OCI-LY3 (cell line): ENCODE data around the gene XXYLT1.

ENCODE experiments used
- EZH2phosphoT487 ChIP-seq: fragments of 200-600 bp; shearing (Covaris generic); IDR thresholded peaks from 2 replicates; pipeline ENCODE4 v1.6.1; 2018; ENCODE audit warnings: antibody characterized with exemption, mixed run types, low read depth
- TF ChIP-seq, protein P1 (sequence below): fragments of 200-600, 300-600 bp; sonication (generic); IDR thresholded peaks from 2 replicates; pipeline ENCODE4 v1.5.1; 2014; ENCODE audit warnings: antibody characterized with exemption, low read length, low read depth

DNA sequence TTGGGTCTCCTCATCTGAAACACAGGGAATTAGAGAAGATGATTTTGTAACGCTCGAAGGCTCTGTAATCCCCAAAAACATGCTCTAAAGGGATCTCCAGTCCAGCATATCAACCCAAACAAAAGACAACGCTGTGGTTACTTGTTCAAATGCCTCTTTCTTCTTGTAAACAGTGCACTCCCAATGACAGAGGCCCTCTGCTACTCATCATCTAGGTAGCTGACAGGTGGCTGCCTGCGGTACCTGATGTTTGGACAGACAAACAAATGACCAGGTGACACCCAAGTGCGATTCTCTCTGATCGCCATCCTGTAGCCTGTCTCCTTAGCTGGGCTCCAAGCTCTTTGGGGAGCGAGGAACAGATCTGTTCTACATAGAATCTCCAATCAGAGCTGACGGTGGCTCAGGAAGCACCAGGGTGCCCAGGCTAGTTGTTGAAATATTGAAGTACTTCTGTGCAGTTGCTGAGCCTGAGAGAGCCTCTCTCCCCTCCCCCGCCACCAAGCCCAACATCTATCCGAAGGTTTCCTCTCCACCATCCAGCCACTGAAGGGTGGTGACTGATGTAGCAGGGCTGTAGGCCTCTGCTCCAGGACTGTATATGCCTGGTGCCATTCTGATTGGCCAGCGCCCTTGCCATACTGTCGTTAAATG, 238.7 kb downstream of the XXYLT1 start:
- TF ChIP-seq, protein P1, sequence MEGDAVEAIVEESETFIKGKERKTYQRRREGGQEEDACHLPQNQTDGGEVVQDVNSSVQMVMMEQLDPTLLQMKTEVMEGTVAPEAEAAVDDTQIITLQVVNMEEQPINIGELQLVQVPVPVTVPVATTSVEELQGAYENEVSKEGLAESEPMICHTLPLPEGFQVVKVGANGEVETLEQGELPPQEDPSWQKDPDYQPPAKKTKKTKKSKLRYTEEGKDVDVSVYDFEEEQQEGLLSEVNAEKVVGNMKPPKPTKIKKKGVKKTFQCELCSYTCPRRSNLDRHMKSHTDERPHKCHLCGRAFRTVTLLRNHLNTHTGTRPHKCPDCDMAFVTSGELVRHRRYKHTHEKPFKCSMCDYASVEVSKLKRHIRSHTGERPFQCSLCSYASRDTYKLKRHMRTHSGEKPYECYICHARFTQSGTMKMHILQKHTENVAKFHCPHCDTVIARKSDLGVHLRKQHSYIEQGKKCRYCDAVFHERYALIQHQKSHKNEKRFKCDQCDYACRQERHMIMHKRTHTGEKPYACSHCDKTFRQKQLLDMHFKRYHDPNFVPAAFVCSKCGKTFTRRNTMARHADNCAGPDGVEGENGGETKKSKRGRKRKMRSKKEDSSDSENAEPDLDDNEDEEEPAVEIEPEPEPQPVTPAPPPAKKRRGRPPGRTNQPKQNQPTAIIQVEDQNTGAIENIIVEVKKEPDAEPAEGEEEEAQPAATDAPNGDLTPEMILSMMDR = no peak
- no peak for TF ChIP-seq EZH2phosphoT487
